HepG2 (cell line): Measurements from ENCODE around the gene FGGY. TPM values are rescaled to one million over a fixed set of nuclear protein-coding genes. Genes with fewer than 3 reads are reported as not detected.

Experiments used
- CHCHD3 ChIP-seq: sonication (generic); formaldehyde crosslinking; IDR thresholded peaks from 2 replicates; pipeline ENCODE4 v1.8.0; 2022; ENCODE audit warnings: mild to moderate bottlenecking, missing genetic modification reagents, moderate library complexity
- GLMP ChIP-seq: sonication (generic); formaldehyde crosslinking; IDR thresholded peaks from 2 replicates; pipeline ENCODE4 v1.9.0; 2021; ENCODE audit warnings: missing genetic modification reagents, mild to moderate bottlenecking, borderline replicate concordance
- HMG20B ChIP-seq: conservative IDR thresholded peaks from 2 replicates; pipeline ENCODE4 v1.6.1; 2016; ENCODE audit warnings: missing genetic modification reagents, missing compliant biosample characterization
- ISX ChIP-seq: sonication (generic); formaldehyde crosslinking; conservative IDR thresholded peaks from 2 replicates; pipeline ENCODE4 v1.5.0; 2020; ENCODE audit warnings: missing genetic modification reagents
- KDM4B ChIP-seq: sonication (generic); formaldehyde crosslinking; IDR thresholded peaks from 2 replicates; pipeline ENCODE4 v1.4.0; 2020; ENCODE audit warnings: missing genetic modification reagents
- KMT2A ChIP-seq: sonication (generic); formaldehyde crosslinking; IDR thresholded peaks from 2 replicates; pipeline ENCODE4 v1.4.0; 2020; ENCODE audit warnings: missing genetic modification reagents
- LBX2 ChIP-seq: sonication (generic); formaldehyde crosslinking; IDR thresholded peaks from 2 replicates; pipeline ENCODE4 v1.5.0; 2020; ENCODE audit warnings: missing genetic modification reagents, mild to moderate bottlenecking, borderline replicate concordance
- MLLT10 ChIP-seq: sonication (generic); formaldehyde crosslinking; IDR thresholded peaks from 2 replicates; pipeline ENCODE4 v1.4.0; 2020; ENCODE audit warnings: missing genetic modification reagents
- PBX2 ChIP-seq: IDR thresholded peaks from 2 replicates; pipeline ENCODE4 v1.6.1; 2016; ENCODE audit warnings: control low read depth
- SAFB2 ChIP-seq: sonication (generic); formaldehyde crosslinking; IDR thresholded peaks from 2 replicates; pipeline ENCODE4 v1.5.1; 2020; ENCODE audit warnings: missing genetic modification reagents, low read depth, mild to moderate bottlenecking, borderline replicate concordance
- SIX4 ChIP-seq: sonication (generic); formaldehyde crosslinking; IDR thresholded peaks from 2 replicates; pipeline ENCODE4 v1.4.0; 2020; ENCODE audit warnings: missing genetic modification reagents
- SMAD1 ChIP-seq: sonication (generic); formaldehyde crosslinking; IDR thresholded peaks from 2 replicates; pipeline ENCODE4 v1.4.0; 2020; ENCODE audit warnings: missing genetic modification reagents, low read depth, mild to moderate bottlenecking, borderline replicate concordance
- SMARCC2 ChIP-seq: fragments of 450-650 bp; IDR thresholded peaks from 2 replicates; pipeline ENCODE4 v1.6.1; 2017; ENCODE audit warnings: antibody characterized with exemption, mild to moderate bottlenecking
- THAP11 ChIP-seq: IDR thresholded peaks from 2 replicates; pipeline ENCODE4 v1.6.1; 2016; ENCODE audit warnings: missing biosample characterization, missing genetic modification reagents
- ZKSCAN5 ChIP-seq: sonication (generic); formaldehyde crosslinking; IDR thresholded peaks from 2 replicates; pipeline ENCODE4 v1.5.1; 2020; ENCODE audit warnings: mild to moderate bottlenecking, missing genetic modification reagents
- ZNF276 ChIP-seq: sonication (generic); formaldehyde crosslinking; IDR thresholded peaks from 2 replicates; pipeline ENCODE4 v1.4.0; 2020; ENCODE audit warnings: mild to moderate bottlenecking, low read depth, missing genetic modification reagents
- ZNF333 ChIP-seq: sonication (generic); formaldehyde crosslinking; IDR thresholded peaks from 2 replicates; pipeline ENCODE4 v1.4.0; 2020; ENCODE audit warnings: mild to moderate bottlenecking, missing genetic modification reagents, borderline replicate concordance
- ZNF407 ChIP-seq: sonication (generic); formaldehyde crosslinking; IDR thresholded peaks from one replicate; pipeline ENCODE4 v1.5.1; 2020; ENCODE audit warnings: mild to moderate bottlenecking, missing genetic modification reagents; ENCODE audit errors: not compliant biosample characterization
- ZNF615 ChIP-seq: sonication (generic); formaldehyde crosslinking; IDR thresholded peaks from 2 replicates; pipeline ENCODE4 v1.5.0; 2020; ENCODE audit warnings: mild to moderate bottlenecking, missing genetic modification reagents, borderline replicate concordance
- polyA plus RNA-seq, 8 experiments: library from polyadenylated mRNA; depleted of rRNA in 3 of 8; stranded (reverse) in 7 of 8; unstranded in 1 of 8; fragments of >200 nt; fragmentation: Illumina TruSeq in 4 of 8; extraction: Trizol in 4 of 8; gene quantifications; 2 replicates each; pipeline versions ENCODE4 v1.2.1 to v1.2.3, GENCODE V29; 2011 to 2016; ENCODE audit warnings: low read depth in 4 of 8, missing spikeins in 1 of 8, mixed read lengths in 1 of 8; ENCODE audit not compliant: insufficient read depth in 1 of 8
- total RNA-seq, 5 experiments: library from RNA; depleted of rRNA; stranded (reverse); fragments of >200 nt; fragmentation: Illumina TruSeq; extraction: Trizol; gene quantifications; 2 replicates each; pipeline ENCODE4 v1.2.3, GENCODE V29; 2016; ENCODE audit warnings: low read depth in 1 of 5

The FGGY gene
- total and polyA plus RNA-seq, 2 of the 13 experiments (the other 11 are each of a cell fraction or from before 2014, with no cell fraction given), result 15.7 to 27.5 TPM

- no peak for TF ChIP-seq HMG20B (CRISPR knock-in tag)
- TF ChIP-seq SAFB2 (CRISPR knock-in tag), result no peak
- no peak for TF ChIP-seq SIX4 (CRISPR knock-in tag)
- no peak for TF ChIP-seq SMAD1 (CRISPR knock-in tag)
- no peak for TF ChIP-seq ZNF333 (CRISPR knock-in tag)
- TF ChIP-seq GLMP (CRISPR knock-in tag), result no peak
- peak; percentile 18; the same call in 1 of the 2 replicates for TF ChIP-seq THAP11 (CRISPR knock-in tag)
- no peak for TF ChIP-seq ZNF615
- no peak for TF ChIP-seq MLLT10
- no peak for TF ChIP-seq ZNF276 (CRISPR knock-in tag)
- no peak for TF ChIP-seq ZKSCAN5 (CRISPR knock-in tag)
- TF ChIP-seq CHCHD3 (CRISPR knock-in tag), result no peak
- TF ChIP-seq ISX, result no peak
- TF ChIP-seq KMT2A (CRISPR knock-in tag), result no peak
- no peak for TF ChIP-seq PBX2 (CRISPR knock-in tag)
- no peak for TF ChIP-seq ZNF407 (CRISPR knock-in tag)
- no peak for TF ChIP-seq KDM4B (CRISPR knock-in tag)
- TF ChIP-seq LBX2, result no peak
- no peak for TF ChIP-seq SMARCC2
Observed at GRCh38 chr1:59436637-59437036, 139.7 kb downstream of the FGGY start (continued).
